IMR-90 (cell line): ENCODE measurements around the gene BCL2L2. TPM values are rescaled to one million over a fixed set of nuclear protein-coding genes. Genes with fewer than 3 reads are reported as not detected.

Experiments
- ATAC-seq: fragments of 200-7000 bp; cut with Tn5 transposase; 2 replicates; pipeline ENCODE4 v1.9.1; 2020; ENCODE audit warnings: low read depth, mild to moderate bottlenecking, moderate library complexity
- BruUV-seq: library from RNA; stranded (reverse); fragments of 400-500 nt; replicated peaks from 2 replicates; lab custom pipeline; 2021; lab: Mats Ljungman, UMichigan
- CTCF ChIA-PET: fragments of 300-600 bp; formaldehyde crosslinking; extraction: SDS; loops from one replicate; lab custom pipeline; 2021; ENCODE audit warnings: antibody characterized with exemption; lab: Yijun Ruan, JAX
- POLR2A ChIA-PET: fragments of 300-600 bp; sonication (Branson Sonifier 250); formaldehyde crosslinking; loops from one replicate; lab custom pipeline; 2022; ENCODE audit warnings: antibody characterized with exemption; ENCODE audit not compliant: unreplicated experiment; lab: Charles Lee
- DNase-seq: peaks from one replicate; pipeline ENCODE4 v3.0.0; 2013
- H2AFZ ChIP-seq: replicated peaks from 2 replicates; pipeline ENCODE3; 2013; ENCODE audit warnings: low read length, mild to moderate bottlenecking; ENCODE audit not compliant: poor library complexity
- H2AK5ac ChIP-seq: 2 replicates; pipeline ENCODE4 v1.6.1; 2013; ENCODE audit warnings: low read depth, low read length, inconsistent platforms
- H2AK9ac ChIP-seq: replicated peaks from 2 replicates; pipeline ENCODE3; 2013; ENCODE audit warnings: mild to moderate bottlenecking, low read depth, low read length, moderate library complexity; ENCODE audit not compliant: poor library complexity
- H2BK120ac ChIP-seq: 2 replicates; pipeline ENCODE4 v1.6.1; 2013; ENCODE audit warnings: low read depth, low read length, inconsistent platforms
- H2BK15ac ChIP-seq: 3 replicates; pipeline ENCODE4 v1.6.1; 2013; ENCODE audit warnings: low read depth, low read length, inconsistent platforms
- H2BK20ac ChIP-seq: 2 replicates; pipeline ENCODE4 v1.6.1; 2013; ENCODE audit warnings: low read depth, mild to moderate bottlenecking, inconsistent platforms, low read length, moderate library complexity
- H2BK5ac ChIP-seq: 2 replicates; pipeline ENCODE4 v1.6.1; 2013; ENCODE audit warnings: mild to moderate bottlenecking, low read depth, low read length, inconsistent platforms; ENCODE audit not compliant: poor library complexity, severe bottlenecking
- H3K14ac ChIP-seq: replicated peaks from 2 replicates; pipeline ENCODE4 v1.6.1; 2013; ENCODE audit warnings: low read depth, low read length, inconsistent platforms
- H3K18ac ChIP-seq: 2 replicates; pipeline ENCODE4 v1.6.1; 2013; ENCODE audit warnings: low read depth, low read length, control low read depth
- H3K23ac ChIP-seq: 2 replicates; pipeline ENCODE4 v1.6.1; 2013; ENCODE audit warnings: low read depth, low read length, inconsistent platforms
- H3K27ac ChIP-seq: 2 replicates; pipeline ENCODE4 v1.5.1; 2013; ENCODE audit warnings: mild to moderate bottlenecking, control low read depth, low read length; ENCODE audit not compliant: insufficient read depth
- H3K27me3 ChIP-seq: 2 replicates; pipeline ENCODE4 v1.6.1; 2013; ENCODE audit warnings: low read length; ENCODE audit not compliant: control insufficient read depth, insufficient read depth
- H3K36me3 ChIP-seq: 2 replicates; pipeline ENCODE4 v1.6.1; 2013; ENCODE audit warnings: low read length, mixed read lengths; ENCODE audit not compliant: control insufficient read depth, insufficient read depth
- H3K4ac ChIP-seq: 2 replicates; pipeline ENCODE4 v1.6.1; 2013; ENCODE audit warnings: low read depth, low read length, inconsistent platforms
- H3K4me1 ChIP-seq: 2 replicates; pipeline ENCODE4 v1.6.1; 2013; ENCODE audit warnings: low read length, mixed read lengths; ENCODE audit not compliant: control insufficient read depth, insufficient read depth
- H3K4me2 ChIP-seq: 2 replicates; pipeline ENCODE4 v1.6.1; 2013; ENCODE audit warnings: low read depth, mild to moderate bottlenecking, control low read depth, low read length, moderate library complexity
- H3K4me3 ChIP-seq: 2 replicates; pipeline ENCODE4 v1.5.1; 2013; ENCODE audit warnings: low read depth, mild to moderate bottlenecking, control low read depth, low read length, moderate library complexity; ENCODE audit not compliant: insufficient read depth
- H3K56ac ChIP-seq: 2 replicates; pipeline ENCODE4 v1.6.1; 2013; ENCODE audit warnings: low read length, inconsistent platforms; ENCODE audit not compliant: insufficient read depth; ENCODE audit errors: extremely low read depth
- H3K79me1 ChIP-seq, 2 experiments: 2 replicates each; pipeline ENCODE4 v1.6.1; 2013; ENCODE audit warnings: low read length in 2 of 2, inconsistent platforms in 1 of 2, low read depth in 1 of 2
- H3K9ac ChIP-seq: 2 replicates; pipeline ENCODE4 v1.6.1; 2013; ENCODE audit warnings: low read depth, low read length, control low read depth
- H3K9me1 ChIP-seq: 2 replicates; pipeline ENCODE4 v1.6.1; 2013; ENCODE audit warnings: low read length, inconsistent platforms; ENCODE audit not compliant: insufficient read depth
- H3K9me3 ChIP-seq: 2 replicates; pipeline ENCODE4 v1.6.1; 2013; ENCODE audit warnings: low read length; ENCODE audit not compliant: control insufficient read depth, insufficient read depth
- H4K20me1 ChIP-seq: 2 replicates; pipeline ENCODE4 v1.6.1; 2013; ENCODE audit warnings: low read length, inconsistent platforms; ENCODE audit not compliant: insufficient read depth
- H4K5ac ChIP-seq: 2 replicates; pipeline ENCODE4 v1.6.1; 2013; ENCODE audit warnings: mild to moderate bottlenecking, low read depth, low read length, control low read depth
- H4K8ac ChIP-seq, 2 experiments: 2 replicates each; pipeline ENCODE4 v1.6.1; 2013; ENCODE audit warnings: low read depth in 2 of 2, low read length in 2 of 2, control low read depth in 1 of 2, inconsistent platforms in 1 of 2
- H4K91ac ChIP-seq: 2 replicates; pipeline ENCODE4 v1.6.1; 2013; ENCODE audit warnings: low read depth, low read length, inconsistent platforms; ENCODE audit not compliant: insufficient read depth
- BHLHE40 ChIP-seq: fragments of 150-350 bp; IDR thresholded peaks from 2 replicates; pipeline ENCODE4 v1.6.1; 2016; ENCODE audit warnings: mild to moderate bottlenecking, low read depth, low read length
- CEBPB ChIP-seq: IDR thresholded peaks from 2 replicates; pipeline ENCODE4 v1.6.1; 2012; ENCODE audit warnings: low read depth, low read length, improper control_type of control experiment
- CTCF ChIP-seq: conservative IDR thresholded peaks from 2 replicates; pipeline ENCODE4 v1.5.1; 2012; ENCODE audit warnings: mild to moderate bottlenecking, low read depth, low read length, improper control_type of control experiment
- FOS ChIP-seq: fragments of 150-350 bp; IDR thresholded peaks from 2 replicates; pipeline ENCODE4 v1.6.1; 2016; ENCODE audit warnings: low read depth, low read length
- MAFK ChIP-seq: IDR thresholded peaks from 2 replicates; pipeline ENCODE4 v1.6.1; 2012; ENCODE audit warnings: low read depth, low read length, improper control_type of control experiment
- MXI1 ChIP-seq: IDR thresholded peaks from 2 replicates; pipeline ENCODE4 v1.6.1; 2012; ENCODE audit warnings: low read depth, mild to moderate bottlenecking, low read length, moderate library complexity, borderline replicate concordance
- NFE2L2 ChIP-seq: fragments of 150-350 bp; IDR thresholded peaks from 2 replicates; pipeline ENCODE4 v1.6.1; 2016; ENCODE audit warnings: low read depth, mild to moderate bottlenecking, low read length
- POLR2A ChIP-seq: IDR thresholded peaks from 2 replicates; pipeline ENCODE4 v1.6.1; 2012; ENCODE audit warnings: mild to moderate bottlenecking, low read depth, low read length
- RCOR1 ChIP-seq: IDR thresholded peaks from 2 replicates; pipeline ENCODE4 v1.6.1; 2012; ENCODE audit warnings: mild to moderate bottlenecking, low read length, improper control_type of control experiment; ENCODE audit not compliant: insufficient replicate concordance
- WGBS, 2 experiments: methylation state at CpG; one replicate each; pipeline versions ENCODE4 v1.1.5 to v1.1.7; 2013; ENCODE audit warnings: missing lambda C conversion rate in 2 of 2; ENCODE audit not compliant: insufficient read length in 1 of 2; ENCODE audit errors: extremely low coverage in 2 of 2; 5-methylcytosine and 5-hydroxymethylcytosine counted together
- dilution Hi-C: fragments of 300-500 bp; cut with HindIII; formaldehyde crosslinking; loops from one replicate; pipeline ENCODE4 v1.14.3; 2018; ENCODE audit warnings: low sequenced_read_pairs; ENCODE audit not compliant: unreplicated experiment
- in situ Hi-C: fragments of 300-500 bp; cut with MboI; formaldehyde crosslinking; loops from 3 replicates; pipeline ENCODE4 v1.14.3; 2019; ENCODE audit warnings: low sequenced_read_pairs, inconsistent platforms, mixed read lengths
- intact Hi-C: fragments of 100-400 bp; cut with micrococcal nuclease; formaldehyde crosslinking; loops from 2 replicates; pipeline ENCODE4 v1.10.0; 2022
- polyA plus RNA-seq, 3 experiments: library from polyadenylated mRNA; depleted of rRNA; stranded (reverse); fragments of >200 nt; gene quantifications; 2 replicates each; pipeline ENCODE4 v1.2.3, GENCODE V29; 2012; ENCODE audit warnings: low replicate concordance in 1 of 3
- total RNA-seq: library from RNA; depleted of rRNA; stranded (reverse); fragments of >200 nt; gene quantifications from 2 replicates; pipeline ENCODE4 v1.2.3, GENCODE V29; 2012
- TF ChIP-seq, protein P1 (sequence below): fragments of 150-350 bp; IDR thresholded peaks from 2 replicates; pipeline ENCODE4 v1.6.1; 2016; ENCODE audit warnings: low read depth, mild to moderate bottlenecking, low read length, moderate library complexity, borderline replicate concordance
- TF ChIP-seq, protein P2 (sequence below): fragments of 150-350 bp; IDR thresholded peaks from 2 replicates; pipeline ENCODE4 v1.6.1; 2017; ENCODE audit warnings: mild to moderate bottlenecking, antibody characterized with exemption, low read length, low read depth

Gene BCL2L2
- total and polyA plus RNA-seq, 2 of the 4 experiments (the other 2 are of a cell fraction): 14.5 to 40.9 TPM

GRCh38 chr14:23284654-23285529 lies 21.7 kb upstream of the BCL2L2 start (continued):
- TF ChIP-seq, protein P1, sequence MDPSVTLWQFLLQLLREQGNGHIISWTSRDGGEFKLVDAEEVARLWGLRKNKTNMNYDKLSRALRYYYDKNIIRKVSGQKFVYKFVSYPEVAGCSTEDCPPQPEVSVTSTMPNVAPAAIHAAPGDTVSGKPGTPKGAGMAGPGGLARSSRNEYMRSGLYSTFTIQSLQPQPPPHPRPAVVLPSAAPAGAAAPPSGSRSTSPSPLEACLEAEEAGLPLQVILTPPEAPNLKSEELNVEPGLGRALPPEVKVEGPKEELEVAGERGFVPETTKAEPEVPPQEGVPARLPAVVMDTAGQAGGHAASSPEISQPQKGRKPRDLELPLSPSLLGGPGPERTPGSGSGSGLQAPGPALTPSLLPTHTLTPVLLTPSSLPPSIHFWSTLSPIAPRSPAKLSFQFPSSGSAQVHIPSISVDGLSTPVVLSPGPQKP: no peak
- TF ChIP-seq BHLHE40: no peak

- no peak overlapping the region for H2BK20ac ChIP-seq
- no peak overlapping the region for H2BK120ac ChIP-seq
- H2BK5ac ChIP-seq: peak overlapping the region; percentile 26
- peaks cover 7% of the 10 kb centered on the region for H3K4me1 ChIP-seq
- no peak overlapping the region for H2BK15ac ChIP-seq
- intact Hi-C loops (loop anchor here (1.0 kb wide), 1 partner anchor 36 kb away; the partner anchor contains the start of gene PABPN1), dilution Hi-C loops (no loop called here), in situ Hi-C loops (no loop called here)
- no peaks in the 10 kb centered on the region for H3K9me3 ChIP-seq
- ATAC-seq (peak; percentile 33), DNase-seq (no peak)
- H3K14ac ChIP-seq: peak overlapping the region; percentile 60
- peak overlapping the region; percentile 99 for H3K4me2 ChIP-seq
- H3K9me1 ChIP-seq: peaks cover 6% of the 10 kb centered on the region; the same call in 1 of the 2 replicates
- no peaks in the 10 kb centered on the region; the same call in 1 of the 2 replicates for H3K27me3 ChIP-seq
- peak overlapping the region; percentile 97 for H2AFZ ChIP-seq
- peak overlapping the region; percentile 78 for H2AK5ac ChIP-seq
- peak overlapping the region; percentile 83 for H3K23ac ChIP-seq
- ChIA-PET CTCF (no interaction called here), POLR2A (no interaction called here)
- H3K79me1 ChIP-seq: peaks cover 15 to 16% of the 10 kb centered on the region in 2 experiments
- no peaks in the 10 kb centered on the region for H3K36me3 ChIP-seq
- H4K8ac ChIP-seq: peak overlapping the region; percentile 67 to 79
- peak overlapping the region; percentile 73 for H3K56ac ChIP-seq
- H2AK9ac ChIP-seq: peak overlapping the region; percentile 83
- peak overlapping the region; percentile 66 for H4K91ac ChIP-seq
- peak overlapping the region; percentile 84 for H3K9ac ChIP-seq
- no CpG with 5 or more reads among the region's 22 CpGs for WGBS, 2 experiments
- peak overlapping the region; percentile 95 for H3K4me3 ChIP-seq
- no peaks in the 10 kb centered on the region for H4K20me1 ChIP-seq
- H3K27ac ChIP-seq: peak overlapping the region; percentile 51
- H3K18ac ChIP-seq: peak overlapping the region; percentile 47; the same call in 1 of the 2 replicates
- H4K5ac ChIP-seq: peak overlapping the region; percentile 14; the same call in 1 of the 2 replicates
- no TSS peak for BruUV-seq
- peak overlapping the region; percentile 48 for H3K4ac ChIP-seq
- TF ChIP-seq, protein P2, sequence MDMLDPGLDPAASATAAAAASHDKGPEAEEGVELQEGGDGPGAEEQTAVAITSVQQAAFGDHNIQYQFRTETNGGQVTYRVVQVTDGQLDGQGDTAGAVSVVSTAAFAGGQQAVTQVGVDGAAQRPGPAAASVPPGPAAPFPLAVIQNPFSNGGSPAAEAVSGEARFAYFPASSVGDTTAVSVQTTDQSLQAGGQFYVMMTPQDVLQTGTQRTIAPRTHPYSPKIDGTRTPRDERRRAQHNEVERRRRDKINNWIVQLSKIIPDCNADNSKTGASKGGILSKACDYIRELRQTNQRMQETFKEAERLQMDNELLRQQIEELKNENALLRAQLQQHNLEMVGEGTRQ: no peak
- TF ChIP-seq BHLHE40: no peak
- TF ChIP-seq CEBPB: no peak
- no peak for TF ChIP-seq POLR2A
- TF ChIP-seq NFE2L2: no peak
- no peak for TF ChIP-seq RCOR1
- no peak for TF ChIP-seq CTCF
- TF ChIP-seq FOS: no peak
- no peak for TF ChIP-seq MXI1
- TF ChIP-seq MAFK: no peak
Observed at GRCh38 chr14:23285530-23286019, 21.1 kb upstream of the BCL2L2 start.
